Testis (tissue), 2 donors: ENCODE measurements around the gene PMEPA1.

Experiments
- POLR2A ChIP-seq: fragments of 450-650 bp; IDR thresholded peaks from one replicate; pipeline ENCODE4 v1.6.1; 2017; ENCODE audit warnings: antibody characterized with exemption, mild to moderate bottlenecking, moderate library complexity
- TF ChIP-seq, protein P1 (sequence below), 3 experiments: fragments of 450-650 bp in 2 of 3; fragments of 200-600 bp in 1 of 3; sonication (generic) in 1 of 3; IDR thresholded peaks; one replicate each; pipeline ENCODE4 v1.5.1; 2016 to 2019; ENCODE audit warnings: antibody characterized with exemption in 3 of 3, mild to moderate bottlenecking in 2 of 3, moderate library complexity in 1 of 3

DNA sequence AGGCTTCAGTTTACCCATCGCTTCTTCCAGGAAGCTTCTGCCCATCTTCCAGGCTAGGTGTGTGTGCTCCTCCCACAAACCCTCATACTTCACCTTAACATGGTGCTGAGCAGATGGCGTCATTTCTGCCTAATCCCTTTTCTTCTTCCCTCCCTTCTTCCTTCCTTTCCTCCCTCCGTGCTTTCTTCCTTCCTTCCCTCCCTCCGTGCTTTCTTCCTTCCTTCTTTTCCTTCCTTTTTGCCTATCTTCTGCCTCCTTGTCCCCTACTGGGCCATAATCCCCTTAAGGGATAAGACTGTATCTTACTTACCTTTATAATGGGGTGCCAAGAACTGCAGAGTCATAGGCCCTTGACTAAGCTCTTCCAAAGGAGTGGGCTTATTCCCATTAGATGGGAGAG, 27.5 kb upstream of the PMEPA1 start:
- TF ChIP-seq, protein P1, sequence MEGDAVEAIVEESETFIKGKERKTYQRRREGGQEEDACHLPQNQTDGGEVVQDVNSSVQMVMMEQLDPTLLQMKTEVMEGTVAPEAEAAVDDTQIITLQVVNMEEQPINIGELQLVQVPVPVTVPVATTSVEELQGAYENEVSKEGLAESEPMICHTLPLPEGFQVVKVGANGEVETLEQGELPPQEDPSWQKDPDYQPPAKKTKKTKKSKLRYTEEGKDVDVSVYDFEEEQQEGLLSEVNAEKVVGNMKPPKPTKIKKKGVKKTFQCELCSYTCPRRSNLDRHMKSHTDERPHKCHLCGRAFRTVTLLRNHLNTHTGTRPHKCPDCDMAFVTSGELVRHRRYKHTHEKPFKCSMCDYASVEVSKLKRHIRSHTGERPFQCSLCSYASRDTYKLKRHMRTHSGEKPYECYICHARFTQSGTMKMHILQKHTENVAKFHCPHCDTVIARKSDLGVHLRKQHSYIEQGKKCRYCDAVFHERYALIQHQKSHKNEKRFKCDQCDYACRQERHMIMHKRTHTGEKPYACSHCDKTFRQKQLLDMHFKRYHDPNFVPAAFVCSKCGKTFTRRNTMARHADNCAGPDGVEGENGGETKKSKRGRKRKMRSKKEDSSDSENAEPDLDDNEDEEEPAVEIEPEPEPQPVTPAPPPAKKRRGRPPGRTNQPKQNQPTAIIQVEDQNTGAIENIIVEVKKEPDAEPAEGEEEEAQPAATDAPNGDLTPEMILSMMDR (IDR thresholded peaks at IDR 0.05): no peak
- TF ChIP-seq POLR2A: no peak
